ENCODE data around the gene CELF2. TPM values are rescaled to one million over a fixed set of nuclear protein-coding genes. Genes with fewer than 3 reads are reported as not detected.

Gene CELF2
- total and polyA plus RNA-seq, 2 donors from 2014 or later = 1.7 to 39.2 TPM

- H3K36me3 ChIP-seq (ENCODE audit: control insufficient read depth in 2 of 3, insufficient read depth in 3 of 3, low read length in 3 of 3) = no peaks in the 10 kb centered on the region
- no peak for TF ChIP-seq CTCF (IDR thresholded peaks at IDR 0.05; ENCODE audit: borderline replicate concordance, extremely low read depth, insufficient read depth)
- FAIRE-seq (no peak), DNase-seq (no peak)
- H3K9ac ChIP-seq (ENCODE audit: low read length in 3 of 3) = no peak overlapping the region
- no peak overlapping the region for H3K4me3 ChIP-seq (ENCODE audit: low read length in 3 of 3)
- peaks cover 0 to 9% (median 3%) of the 10 kb centered on the region in 3 donors for H3K9me3 ChIP-seq (ENCODE audit: control insufficient read depth in 2 of 3, insufficient read depth in 1 of 3, low read length in 3 of 3)
- no peaks in the 10 kb centered on the region for H3K27me3 ChIP-seq (ENCODE audit: control insufficient read depth, insufficient read depth, low read length)
- intact Hi-C loops (cut with DNase I) = no loop called here
- no peak overlapping the region for H3K27ac ChIP-seq (ENCODE audit: low read depth in 2 of 2, low read length in 2 of 2)
- H3K4me1 ChIP-seq (ENCODE audit: control insufficient read depth in 2 of 3, insufficient read depth in 2 of 3, low read depth in 1 of 3, low read length in 3 of 3) = no peaks in the 10 kb centered on the region
Measured at GRCh38 chr10:11304906-11305585, 287.4 kb downstream of the CELF2 start.

- Histone ChIP-seq H3K36me3 (ENCODE audit: control insufficient read depth in 2 of 3, insufficient read depth in 3 of 3, low read length in 3 of 3) (no peaks in the 10 kb centered on the region), H3K9ac (ENCODE audit: low read length in 3 of 3) (no peak overlapping the region), H3K9me3 (ENCODE audit: control insufficient read depth in 2 of 3, insufficient read depth in 1 of 3, low read length in 3 of 3) (peaks cover 0 to 10% (median 3%) of the 10 kb centered on the region in 3 donors), H3K27ac (ENCODE audit: low read depth in 2 of 2, low read length in 2 of 2) (no peak overlapping the region), H3K4me1 (ENCODE audit: control insufficient read depth in 2 of 3, insufficient read depth in 2 of 3, low read depth in 1 of 3, low read length in 3 of 3) (no peaks in the 10 kb centered on the region), H3K27me3 (ENCODE audit: control insufficient read depth, insufficient read depth, low read length) (no peaks in the 10 kb centered on the region), H3K4me3 (ENCODE audit: low read length in 3 of 3) (no peak overlapping the region)
- DNase-seq = no peak
- intact Hi-C loops (cut with DNase I) = no loop called here
- no peak for FAIRE-seq
- no peak for TF ChIP-seq CTCF (IDR thresholded peaks at IDR 0.05; ENCODE audit: borderline replicate concordance, extremely low read depth, insufficient read depth)
Measured at GRCh38 chr10:11305825-11306593, 288.3 kb downstream of the CELF2 start.

- Histone ChIP-seq H3K9me3 (ENCODE audit: control insufficient read depth in 2 of 3, insufficient read depth in 1 of 3, low read length in 3 of 3) (peaks cover 0 to 10% (median 3%) of the 10 kb centered on the region in 3 donors), H3K36me3 (ENCODE audit: control insufficient read depth in 2 of 3, insufficient read depth in 3 of 3, low read length in 3 of 3) (no peaks in the 10 kb centered on the region), H3K27ac (ENCODE audit: low read depth in 2 of 2, low read length in 2 of 2) (no peak overlapping the region), H3K9ac (ENCODE audit: low read length in 3 of 3) (no peak overlapping the region), H3K4me3 (ENCODE audit: low read length in 3 of 3) (no peak overlapping the region), H3K4me1 (ENCODE audit: control insufficient read depth in 2 of 3, insufficient read depth in 2 of 3, low read depth in 1 of 3, low read length in 3 of 3) (no peaks in the 10 kb centered on the region), H3K27me3 (ENCODE audit: control insufficient read depth, insufficient read depth, low read length) (no peaks in the 10 kb centered on the region)
- no peak for FAIRE-seq
- no peak for TF ChIP-seq CTCF (IDR thresholded peaks at IDR 0.05; ENCODE audit: borderline replicate concordance, extremely low read depth, insufficient read depth)
- intact Hi-C loops (cut with DNase I) = no loop called here
- DNase-seq = no peak
Measured at GRCh38 chr10:11307004-11307403, 289.3 kb downstream of the CELF2 start.

All from kidney (tissue), 14 donors.